GM23338 (cell line): ENCODE data around the gene ACSM2B. TPM values are rescaled to one million over a fixed set of nuclear protein-coding genes. Genes with fewer than 3 reads are reported as not detected.

Experiments used
- ATAC-seq: fragments of 200-7000 bp; cut with Tn5 transposase; 3 replicates; pipeline ENCODE4 v1.9.1; 2020
- DNase-seq: peaks from one replicate; pipeline ENCODE4 v3.0.0-alpha.2; 2015; ENCODE audit warnings: low spot score
- H2AFZ ChIP-seq: fragments of 200-600 bp; sonication (generic); 2 replicates; pipeline ENCODE4 v1.8.0; 2016; ENCODE audit warnings: antibody characterized with exemption, mild to moderate bottlenecking, moderate library complexity
- H3F3A ChIP-seq: fragments of 200-600 bp; sonication (generic); replicated peaks from 2 replicates; pipeline ENCODE4 v1.8.0; 2017; ENCODE audit warnings: antibody characterized with exemption, mixed run types, low read depth
- H3K27ac ChIP-seq: fragments of 200-600 bp; sonication (generic); 2 replicates; pipeline ENCODE4 v1.6.1; 2016; ENCODE audit warnings: low read depth
- H3K27me3 ChIP-seq: fragments of 200-600 bp; sonication (generic); 2 replicates; pipeline ENCODE4 v1.8.0; 2016; ENCODE audit warnings: mild to moderate bottlenecking, mixed run types, moderate library complexity; ENCODE audit not compliant: insufficient read depth
- H3K36me3 ChIP-seq: fragments of 200-600 bp; sonication (generic); 2 replicates; pipeline ENCODE4 v1.8.0; 2016; ENCODE audit warnings: mild to moderate bottlenecking; ENCODE audit not compliant: insufficient read depth
- H3K4me1 ChIP-seq: fragments of 200-600 bp; sonication (generic); 2 replicates; pipeline ENCODE4 v1.8.0; 2016; ENCODE audit warnings: mild to moderate bottlenecking, moderate library complexity; ENCODE audit not compliant: insufficient read depth
- H3K4me2 ChIP-seq: fragments of 200-600 bp; sonication (generic); 2 replicates; pipeline ENCODE4 v1.7.1; 2017; ENCODE audit warnings: mixed run types
- H3K4me3 ChIP-seq: fragments of 200-600 bp; sonication (generic); 2 replicates; pipeline ENCODE4 v1.6.1; 2016; ENCODE audit warnings: mixed run types
- H3K79me2 ChIP-seq: fragments of 200-600 bp; sonication (generic); replicated peaks from 2 replicates; pipeline ENCODE4 v1.8.0; 2017; ENCODE audit warnings: mild to moderate bottlenecking; ENCODE audit not compliant: insufficient read depth
- H3K9me2 ChIP-seq: fragments of 200-600 bp; sonication (generic); 2 replicates; pipeline ENCODE4 v1.8.0; 2017; ENCODE audit not compliant: insufficient read depth
- H4K20me1 ChIP-seq: fragments of 200-600 bp; sonication (generic); replicated peaks from 2 replicates; pipeline ENCODE4 v1.8.0; 2017; ENCODE audit warnings: mild to moderate bottlenecking; ENCODE audit not compliant: insufficient read depth
- H3K27ac Mint-ChIP-seq: 2 replicates; pipeline ENCODE4 v1.8.0; 2020; ENCODE audit warnings: inconsistent platforms, mild to moderate bottlenecking, moderate library complexity, mixed read lengths
- H3K27me3 Mint-ChIP-seq: 3 replicates; pipeline ENCODE4 v1.8.0; 2022; ENCODE audit warnings: low read depth, mild to moderate bottlenecking, moderate library complexity, mixed read lengths, inconsistent platforms; ENCODE audit not compliant: insufficient read depth, poor library complexity
- H3K36me3 Mint-ChIP-seq: 3 replicates; pipeline ENCODE4 v1.8.0; 2021; ENCODE audit warnings: low read depth, mild to moderate bottlenecking, inconsistent platforms, moderate library complexity, mixed read lengths
- H3K4me1 Mint-ChIP-seq: 3 replicates; pipeline ENCODE4 v1.8.0; 2020; ENCODE audit warnings: mild to moderate bottlenecking, inconsistent platforms, mixed read lengths
- H3K4me3 Mint-ChIP-seq: 3 replicates; pipeline ENCODE4 v1.8.0; 2021; ENCODE audit warnings: moderate library complexity, mild to moderate bottlenecking, inconsistent platforms, mixed read lengths
- H3K9me3 Mint-ChIP-seq: 3 replicates; pipeline ENCODE4 v1.8.0; 2020; ENCODE audit warnings: moderate library complexity, mild to moderate bottlenecking, inconsistent platforms, mixed read lengths
- CREB1 ChIP-seq: fragments of 250-450 bp; sonication (Bioruptor Pico); IDR thresholded peaks from 2 replicates; pipeline ENCODE4 v1.5.0; 2020; ENCODE audit warnings: low read depth, mild to moderate bottlenecking, moderate library complexity
- ETS1 ChIP-seq: IDR thresholded peaks from 2 replicates; pipeline ENCODE4 v1.6.1; 2016; ENCODE audit warnings: antibody characterized with exemption
- EZH2 ChIP-seq: fragments of 200-600 bp; sonication (generic); IDR thresholded peaks from one replicate; pipeline ENCODE4 v1.8.0; 2017; ENCODE audit warnings: antibody characterized with exemption, mild to moderate bottlenecking, low read depth; ENCODE audit not compliant: unreplicated experiment
- EZH2phosphoT487 ChIP-seq: fragments of 200-600 bp; sonication (generic); IDR thresholded peaks from one replicate; pipeline ENCODE4 v1.8.1; 2018; ENCODE audit warnings: antibody characterized with exemption; ENCODE audit not compliant: unreplicated experiment
- JUNB ChIP-seq: IDR thresholded peaks from one replicate; pipeline ENCODE4 v1.6.1; 2016; ENCODE audit warnings: antibody characterized with exemption; ENCODE audit not compliant: unreplicated experiment
- NANOG ChIP-seq: IDR thresholded peaks from 2 replicates; pipeline ENCODE4 v1.6.1; 2016; ENCODE audit warnings: antibody characterized with exemption, borderline replicate concordance
- POLR2AphosphoS5 ChIP-seq: IDR thresholded peaks from 2 replicates; pipeline ENCODE4 v1.6.1; 2016; ENCODE audit warnings: antibody characterized with exemption, low read depth
- STAT1 ChIP-seq: IDR thresholded peaks from one replicate; pipeline ENCODE4 v1.6.1; 2016; ENCODE audit warnings: antibody characterized with exemption; ENCODE audit not compliant: unreplicated experiment
- ZNF114 ChIP-seq: fragments of 250-450 bp; sonication (Bioruptor Pico); IDR thresholded peaks from 2 replicates; pipeline ENCODE4 v1.5.0; 2020; ENCODE audit warnings: mild to moderate bottlenecking, moderate library complexity
- ZNF331 ChIP-seq: fragments of 250-450 bp; sonication (Bioruptor Pico); IDR thresholded peaks from 2 replicates; pipeline ENCODE4 v1.5.0; 2020; ENCODE audit warnings: low read depth, mild to moderate bottlenecking, moderate library complexity
- polyA plus RNA-seq: library from polyadenylated mRNA; unstranded; fragments of >200 nt; fragmentation: Nextera tagmentation; extraction: Ambion mirVana; gene quantifications from 2 replicates; pipeline ENCODE4 v1.2.1, GENCODE V29; 2016
- total RNA-seq: library from RNA; depleted of rRNA; stranded (reverse); fragments of >200 nt; shearing (Covaris generic); gene quantifications from 2 replicates; pipeline ENCODE4 v1.2.3, GENCODE V29; 2014
- TF ChIP-seq, protein P1 (sequence below), 2 experiments: fragments of 200-600 bp in 1 of 2; sonication (generic) in 1 of 2; conservative IDR thresholded peaks; 2 replicates each; pipeline versions ENCODE4 v1.5.1 to v1.6.1; 2016 to 2017; ENCODE audit warnings: antibody characterized with exemption in 2 of 2, low read depth in 2 of 2, mild to moderate bottlenecking in 2 of 2, moderate library complexity in 1 of 2
- TF ChIP-seq, protein P2 (sequence below): IDR thresholded peaks from one replicate; pipeline ENCODE4 v1.6.1; 2018; ENCODE audit warnings: antibody characterized with exemption; ENCODE audit not compliant: unreplicated experiment
- TF ChIP-seq, protein P3 (sequence below): fragments of 250-450 bp; sonication (Bioruptor Pico); IDR thresholded peaks from 2 replicates; pipeline ENCODE4 v1.5.0; 2020; ENCODE audit warnings: mild to moderate bottlenecking, moderate library complexity

Gene ACSM2B
- total and polyA plus RNA-seq, 2 experiments from 2014 or later, result not detected

DNA sequence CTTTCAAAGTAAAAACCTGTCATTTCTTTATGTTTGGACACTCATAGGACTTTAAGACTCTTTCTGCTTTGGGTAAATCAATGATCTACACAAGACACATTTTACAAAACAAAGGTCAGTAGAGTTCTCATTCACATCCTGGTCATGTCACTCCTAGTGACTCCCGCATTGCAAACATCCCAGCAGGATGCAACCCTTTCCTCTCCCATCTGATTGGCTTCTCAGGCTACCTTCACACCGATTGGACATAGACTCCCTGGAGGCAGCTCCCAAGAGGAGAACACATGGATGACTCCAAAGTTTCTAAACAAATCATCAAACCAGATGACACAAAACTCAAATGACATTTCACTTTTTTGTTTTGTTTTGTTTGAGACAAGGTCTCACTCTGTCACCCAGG is 43.8 kb upstream of the ACSM2B start:
- Histone ChIP-seq H3K27me3 (no peaks in the 10 kb centered on the region), H3K9me2 (peaks cover 16% of the 10 kb centered on the region; the same call in 1 of the 2 replicates), H3K27ac (no peak overlapping the region), H4K20me1 (no peaks in the 10 kb centered on the region), H2AFZ (no peak overlapping the region; the same call in 1 of the 2 replicates), H3K36me3 (no peaks in the 10 kb centered on the region), H3K4me3 (no peak overlapping the region), H3K4me2 (0 out of 2 replicates have a peak overlapping the region, but pooled peaks have one; percentile 6), H3K4me1 (peaks cover 5% of the 10 kb centered on the region), H3K79me2 (no peaks in the 10 kb centered on the region), H3F3A (no peaks in the 10 kb centered on the region)
- Mint-ChIP-seq H3K4me1 (peaks cover 27% of the 10 kb centered on the region), H3K36me3 (no peaks in the 10 kb centered on the region; the same call in 2 of the 3 replicates), H3K4me3 (no peak overlapping the region), H3K27ac (no peak overlapping the region), H3K27me3 (peaks cover 2% of the 10 kb centered on the region), H3K9me3 (no peaks in the 10 kb centered on the region)
- DNase-seq (no peak), ATAC-seq (no peak)
- TF ChIP-seq JUNB (no peak), POLR2AphosphoS5 (no peak), STAT1 (no peak), ZNF331 (CRISPR knock-in tag) (no peak), NANOG (no peak), ZNF114 (CRISPR knock-in tag) (no peak), EZH2phosphoT487 (no peak), CREB1 (CRISPR knock-in tag) (no peak), EZH2 (no peak), ETS1 (no peak)
- TF ChIP-seq, protein P1, sequence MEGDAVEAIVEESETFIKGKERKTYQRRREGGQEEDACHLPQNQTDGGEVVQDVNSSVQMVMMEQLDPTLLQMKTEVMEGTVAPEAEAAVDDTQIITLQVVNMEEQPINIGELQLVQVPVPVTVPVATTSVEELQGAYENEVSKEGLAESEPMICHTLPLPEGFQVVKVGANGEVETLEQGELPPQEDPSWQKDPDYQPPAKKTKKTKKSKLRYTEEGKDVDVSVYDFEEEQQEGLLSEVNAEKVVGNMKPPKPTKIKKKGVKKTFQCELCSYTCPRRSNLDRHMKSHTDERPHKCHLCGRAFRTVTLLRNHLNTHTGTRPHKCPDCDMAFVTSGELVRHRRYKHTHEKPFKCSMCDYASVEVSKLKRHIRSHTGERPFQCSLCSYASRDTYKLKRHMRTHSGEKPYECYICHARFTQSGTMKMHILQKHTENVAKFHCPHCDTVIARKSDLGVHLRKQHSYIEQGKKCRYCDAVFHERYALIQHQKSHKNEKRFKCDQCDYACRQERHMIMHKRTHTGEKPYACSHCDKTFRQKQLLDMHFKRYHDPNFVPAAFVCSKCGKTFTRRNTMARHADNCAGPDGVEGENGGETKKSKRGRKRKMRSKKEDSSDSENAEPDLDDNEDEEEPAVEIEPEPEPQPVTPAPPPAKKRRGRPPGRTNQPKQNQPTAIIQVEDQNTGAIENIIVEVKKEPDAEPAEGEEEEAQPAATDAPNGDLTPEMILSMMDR (conservative IDR thresholded peaks at IDR 0.05; ENCODE audit: low read depth in 2 of 2), result no peak
- TF ChIP-seq, protein P2, sequence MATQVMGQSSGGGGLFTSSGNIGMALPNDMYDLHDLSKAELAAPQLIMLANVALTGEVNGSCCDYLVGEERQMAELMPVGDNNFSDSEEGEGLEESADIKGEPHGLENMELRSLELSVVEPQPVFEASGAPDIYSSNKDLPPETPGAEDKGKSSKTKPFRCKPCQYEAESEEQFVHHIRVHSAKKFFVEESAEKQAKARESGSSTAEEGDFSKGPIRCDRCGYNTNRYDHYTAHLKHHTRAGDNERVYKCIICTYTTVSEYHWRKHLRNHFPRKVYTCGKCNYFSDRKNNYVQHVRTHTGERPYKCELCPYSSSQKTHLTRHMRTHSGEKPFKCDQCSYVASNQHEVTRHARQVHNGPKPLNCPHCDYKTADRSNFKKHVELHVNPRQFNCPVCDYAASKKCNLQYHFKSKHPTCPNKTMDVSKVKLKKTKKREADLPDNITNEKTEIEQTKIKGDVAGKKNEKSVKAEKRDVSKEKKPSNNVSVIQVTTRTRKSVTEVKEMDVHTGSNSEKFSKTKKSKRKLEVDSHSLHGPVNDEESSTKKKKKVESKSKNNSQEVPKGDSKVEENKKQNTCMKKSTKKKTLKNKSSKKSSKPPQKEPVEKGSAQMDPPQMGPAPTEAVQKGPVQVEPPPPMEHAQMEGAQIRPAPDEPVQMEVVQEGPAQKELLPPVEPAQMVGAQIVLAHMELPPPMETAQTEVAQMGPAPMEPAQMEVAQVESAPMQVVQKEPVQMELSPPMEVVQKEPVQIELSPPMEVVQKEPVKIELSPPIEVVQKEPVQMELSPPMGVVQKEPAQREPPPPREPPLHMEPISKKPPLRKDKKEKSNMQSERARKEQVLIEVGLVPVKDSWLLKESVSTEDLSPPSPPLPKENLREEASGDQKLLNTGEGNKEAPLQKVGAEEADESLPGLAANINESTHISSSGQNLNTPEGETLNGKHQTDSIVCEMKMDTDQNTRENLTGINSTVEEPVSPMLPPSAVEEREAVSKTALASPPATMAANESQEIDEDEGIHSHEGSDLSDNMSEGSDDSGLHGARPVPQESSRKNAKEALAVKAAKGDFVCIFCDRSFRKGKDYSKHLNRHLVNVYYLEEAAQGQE, result no peak
- TF ChIP-seq, protein P3, sequence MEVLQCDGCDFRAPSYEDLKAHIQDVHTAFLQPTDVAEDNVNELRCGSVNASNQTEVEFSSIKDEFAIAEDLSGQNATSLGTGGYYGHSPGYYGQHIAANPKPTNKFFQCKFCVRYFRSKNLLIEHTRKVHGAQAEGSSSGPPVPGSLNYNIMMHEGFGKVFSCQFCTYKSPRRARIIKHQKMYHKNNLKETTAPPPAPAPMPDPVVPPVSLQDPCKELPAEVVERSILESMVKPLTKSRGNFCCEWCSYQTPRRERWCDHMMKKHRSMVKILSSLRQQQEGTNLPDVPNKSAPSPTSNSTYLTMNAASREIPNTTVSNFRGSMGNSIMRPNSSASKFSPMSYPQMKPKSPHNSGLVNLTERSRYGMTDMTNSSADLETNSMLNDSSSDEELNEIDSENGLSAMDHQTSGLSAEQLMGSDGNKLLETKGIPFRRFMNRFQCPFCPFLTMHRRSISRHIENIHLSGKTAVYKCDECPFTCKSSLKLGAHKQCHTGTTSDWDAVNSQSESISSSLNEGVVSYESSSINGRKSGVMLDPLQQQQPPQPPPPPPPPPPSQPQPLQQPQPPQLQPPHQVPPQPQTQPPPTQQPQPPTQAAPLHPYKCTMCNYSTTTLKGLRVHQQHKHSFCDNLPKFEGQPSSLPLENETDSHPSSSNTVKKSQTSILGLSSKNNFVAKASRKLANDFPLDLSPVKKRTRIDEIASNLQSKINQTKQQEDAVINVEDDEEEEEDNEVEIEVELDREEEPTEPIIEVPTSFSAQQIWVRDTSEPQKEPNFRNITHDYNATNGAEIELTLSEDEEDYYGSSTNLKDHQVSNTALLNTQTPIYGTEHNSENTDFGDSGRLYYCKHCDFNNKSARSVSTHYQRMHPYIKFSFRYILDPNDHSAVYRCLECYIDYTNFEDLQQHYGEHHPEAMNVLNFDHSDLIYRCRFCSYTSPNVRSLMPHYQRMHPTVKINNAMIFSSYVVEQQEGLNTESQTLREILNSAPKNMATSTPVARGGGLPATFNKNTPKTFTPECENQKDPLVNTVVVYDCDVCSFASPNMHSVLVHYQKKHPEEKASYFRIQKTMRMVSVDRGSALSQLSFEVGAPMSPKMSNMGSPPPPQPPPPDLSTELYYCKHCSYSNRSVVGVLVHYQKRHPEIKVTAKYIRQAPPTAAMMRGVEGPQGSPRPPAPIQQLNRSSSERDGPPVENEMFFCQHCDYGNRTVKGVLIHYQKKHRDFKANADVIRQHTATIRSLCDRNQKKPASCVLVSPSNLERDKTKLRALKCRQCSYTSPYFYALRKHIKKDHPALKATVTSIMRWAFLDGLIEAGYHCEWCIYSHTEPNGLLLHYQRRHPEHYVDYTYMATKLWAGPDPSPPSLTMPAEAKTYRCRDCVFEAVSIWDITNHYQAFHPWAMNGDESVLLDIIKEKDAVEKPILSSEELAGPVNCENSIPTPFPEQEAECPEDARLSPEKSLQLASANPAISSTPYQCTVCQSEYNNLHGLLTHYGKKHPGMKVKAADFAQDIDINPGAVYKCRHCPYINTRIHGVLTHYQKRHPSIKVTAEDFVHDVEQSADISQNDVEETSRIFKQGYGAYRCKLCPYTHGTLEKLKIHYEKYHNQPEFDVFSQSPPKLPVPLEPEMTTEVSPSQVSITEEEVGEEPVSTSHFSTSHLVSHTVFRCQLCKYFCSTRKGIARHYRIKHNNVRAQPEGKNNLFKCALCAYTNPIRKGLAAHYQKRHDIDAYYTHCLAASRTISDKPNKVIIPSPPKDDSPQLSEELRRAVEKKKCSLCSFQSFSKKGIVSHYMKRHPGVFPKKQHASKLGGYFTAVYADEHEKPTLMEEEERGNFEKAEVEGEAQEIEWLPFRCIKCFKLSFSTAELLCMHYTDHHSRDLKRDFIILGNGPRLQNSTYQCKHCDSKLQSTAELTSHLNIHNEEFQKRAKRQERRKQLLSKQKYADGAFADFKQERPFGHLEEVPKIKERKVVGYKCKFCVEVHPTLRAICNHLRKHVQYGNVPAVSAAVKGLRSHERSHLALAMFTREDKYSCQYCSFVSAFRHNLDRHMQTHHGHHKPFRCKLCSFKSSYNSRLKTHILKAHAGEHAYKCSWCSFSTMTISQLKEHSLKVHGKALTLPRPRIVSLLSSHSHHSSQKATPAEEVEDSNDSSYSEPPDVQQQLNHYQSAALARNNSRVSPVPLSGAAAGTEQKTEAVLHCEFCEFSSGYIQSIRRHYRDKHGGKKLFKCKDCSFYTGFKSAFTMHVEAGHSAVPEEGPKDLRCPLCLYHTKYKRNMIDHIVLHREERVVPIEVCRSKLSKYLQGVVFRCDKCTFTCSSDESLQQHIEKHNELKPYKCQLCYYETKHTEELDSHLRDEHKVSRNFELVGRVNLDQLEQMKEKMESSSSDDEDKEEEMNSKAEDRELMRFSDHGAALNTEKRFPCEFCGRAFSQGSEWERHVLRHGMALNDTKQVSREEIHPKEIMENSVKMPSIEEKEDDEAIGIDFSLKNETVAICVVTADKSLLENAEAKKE, result no peak
